A673 (cell line): ENCODE measurements around the gene AKT3.

Experiments
- CTCF ChIP-seq: fragments of 300-800, 200-600 bp; sonication (generic); conservative IDR thresholded peaks from 2 replicates; pipeline ENCODE4 v1.5.1; 2017; ENCODE audit warnings: low read depth, mild to moderate bottlenecking, antibody characterized with exemption, low read length, moderate library complexity, mixed read lengths
- EZH2 ChIP-seq: fragments of 200-600 bp; sonication (generic); IDR thresholded peaks from 2 replicates; pipeline ENCODE4 v1.6.1; 2017; ENCODE audit warnings: borderline replicate concordance, low read depth, mild to moderate bottlenecking, mixed read lengths, antibody characterized with exemption, low read length; ENCODE audit not compliant: poor library complexity, severe bottlenecking

- no peak for TF ChIP-seq CTCF
- TF ChIP-seq EZH2: no peak
Observed at GRCh38 chr1:243740255-243740999, 109.6 kb downstream of the AKT3 start.
